ENCODE results near the gene DPF1.
A peak's percentile ranks its signal among the peaks of the same experiment; 100 is the strongest.

DPF1 gene

GRCh38 chr19:38199340-38199739 is 24.7 kb downstream of the DPF1 start (continued):
- no peak for TF ChIP-seq ZSCAN4 (tag by site-specific recombination; IDR thresholded peaks at IDR 0.05)
- TF ChIP-seq CTCF (tag by site-specific recombination; IDR thresholded peaks at IDR 0.05): no peak

GRCh38 chr19:38197937-38198704 is 25.9 kb downstream of the DPF1 start:
- Histone ChIP-seq H3K27ac (ENCODE audit: extremely low read depth, low read depth, low read length) (no peak overlapping the region), H3K9me3 (ENCODE audit: control insufficient read depth, insufficient read depth, low read depth, low read length) (no peaks in the 10 kb centered on the region), H3K4me3 (ENCODE audit: low read depth, low read length) (no peak overlapping the region), H3K36me3 (ENCODE audit: control insufficient read depth in 2 of 2, insufficient read depth in 1 of 2, low read length in 2 of 2) (peaks cover 0 to 13% of the 10 kb centered on the region in 2 experiments; a peak in 1 of 3 replicates), H3K4me1 (ENCODE audit: control insufficient read depth, insufficient read depth, low read length) (no peaks in the 10 kb centered on the region)
- CTCF ChIA-PET: no interaction called here
- POLR2A ChIA-PET: no interaction called here
- TF ChIP-seq ZNF548 (tag by site-specific recombination; IDR thresholded peaks at IDR 0.05) (no peak), ZNF138 (tag by site-specific recombination; IDR thresholded peaks at IDR 0.05; ENCODE audit: borderline replicate concordance) (no peak), ZNF341 (tag by site-specific recombination; IDR thresholded peaks at IDR 0.05; ENCODE audit: low read depth) (peak; percentile 78), ZNF280C (tag by site-specific recombination; IDR thresholded peaks at IDR 0.05) (no peak), SP2 (tag by site-specific recombination; IDR thresholded peaks at IDR 0.05) (no peak)

- Histone ChIP-seq H3K4me1 (ENCODE audit: control insufficient read depth, insufficient read depth, low read length) (no peaks in the 10 kb centered on the region), H3K36me3 (ENCODE audit: control insufficient read depth in 2 of 2, insufficient read depth in 1 of 2, low read length in 2 of 2) (peaks cover 0 to 13% of the 10 kb centered on the region in 2 experiments; a peak in 1 of 3 replicates), H3K4me3 (ENCODE audit: low read depth, low read length) (no peak overlapping the region), H3K9me3 (ENCODE audit: control insufficient read depth, insufficient read depth, low read depth, low read length) (no peaks in the 10 kb centered on the region), H3K27ac (ENCODE audit: extremely low read depth, low read depth, low read length) (no peak overlapping the region)
- CTCF ChIA-PET: interaction anchor here (0.6 to 0.8 kb wide), 2 partner anchors 29 to 55 kb away, joined by 3 read pairs; no protein-coding TSS in a partner anchor
- POLR2A ChIA-PET: no interaction called here
- TF ChIP-seq ZNF585B (tag by site-specific recombination; IDR thresholded peaks at IDR 0.05) (no peak), KLF17 (tag by site-specific recombination; IDR thresholded peaks at IDR 0.05) (no peak), BCL11A (tag by site-specific recombination; IDR thresholded peaks at IDR 0.05; ENCODE audit: low read depth) (no peak), ZNF274 (IDR thresholded peaks at IDR 0.05; ENCODE audit: low read length) (no peak), ZNF274 (tag by site-specific recombination; IDR thresholded peaks at IDR 0.05; ENCODE audit: borderline replicate concordance) (no peak), ZNF423 (tag by site-specific recombination; IDR thresholded peaks at IDR 0.05) (no peak), ZNF112 (tag by site-specific recombination; IDR thresholded peaks at IDR 0.05) (no peak), ZBTB17 (tag by site-specific recombination; IDR thresholded peaks at IDR 0.05) (no peak), ZNF132 (tag by site-specific recombination; IDR thresholded peaks at IDR 0.05; ENCODE audit: borderline replicate concordance) (no peak), ZNF623 (tag by site-specific recombination; IDR thresholded peaks at IDR 0.05) (no peak), ZNF837 (tag by site-specific recombination; IDR thresholded peaks at IDR 0.05) (no peak), ZNF600 (tag by site-specific recombination; IDR thresholded peaks at IDR 0.05) (no peak), ZNF169 (tag by site-specific recombination; IDR thresholded peaks at IDR 0.05) (no peak), ZNF521 (tag by site-specific recombination; IDR thresholded peaks at IDR 0.05) (no peak), ZNF292 (tag by site-specific recombination; IDR thresholded peaks at IDR 0.05; ENCODE audit: borderline replicate concordance, low read depth) (no peak), ZNF513 (tag by site-specific recombination; IDR thresholded peaks at IDR 0.05) (no peak), ZFP69B (tag by site-specific recombination; IDR thresholded peaks at IDR 0.05) (no peak)
Measured at GRCh38 chr19:38196948-38197656, 26.9 kb downstream of the DPF1 start.

Data from HEK293 (cell line).